ENCODE data around the gene PSMB9.

DNA sequence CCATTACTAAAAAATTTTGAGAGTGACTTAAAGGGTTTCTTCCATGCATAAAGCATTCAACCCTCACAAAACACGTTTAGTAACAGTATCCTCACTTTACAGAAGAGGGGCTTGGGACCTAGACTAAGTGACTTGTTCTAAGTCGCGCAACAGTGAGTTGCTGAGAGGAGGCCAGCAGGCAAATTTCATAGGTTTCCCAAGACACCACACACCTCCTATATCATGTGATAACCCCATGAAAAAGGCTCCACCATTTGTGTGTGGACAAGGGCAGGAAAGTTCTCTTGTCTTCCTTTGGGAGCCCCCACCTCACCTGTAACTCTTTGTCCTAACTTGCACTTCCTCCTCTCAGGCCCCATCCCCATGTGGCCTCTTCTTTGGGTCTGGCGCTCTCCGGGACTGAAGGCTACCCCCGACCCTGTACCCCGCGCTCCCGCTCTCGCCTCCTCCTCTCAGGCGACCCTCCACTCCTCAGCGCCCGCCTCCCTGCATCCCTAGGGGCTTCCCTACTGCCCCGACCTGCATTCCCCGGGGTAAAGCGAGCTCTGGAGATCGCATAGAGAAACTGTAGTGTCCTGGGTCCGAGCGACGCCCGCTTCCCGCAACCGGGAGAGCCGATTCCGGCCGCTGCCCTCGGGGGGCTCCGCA lies 10.5 kb upstream of the PSMB9 start:
- TF ChIP-seq, protein P1, sequence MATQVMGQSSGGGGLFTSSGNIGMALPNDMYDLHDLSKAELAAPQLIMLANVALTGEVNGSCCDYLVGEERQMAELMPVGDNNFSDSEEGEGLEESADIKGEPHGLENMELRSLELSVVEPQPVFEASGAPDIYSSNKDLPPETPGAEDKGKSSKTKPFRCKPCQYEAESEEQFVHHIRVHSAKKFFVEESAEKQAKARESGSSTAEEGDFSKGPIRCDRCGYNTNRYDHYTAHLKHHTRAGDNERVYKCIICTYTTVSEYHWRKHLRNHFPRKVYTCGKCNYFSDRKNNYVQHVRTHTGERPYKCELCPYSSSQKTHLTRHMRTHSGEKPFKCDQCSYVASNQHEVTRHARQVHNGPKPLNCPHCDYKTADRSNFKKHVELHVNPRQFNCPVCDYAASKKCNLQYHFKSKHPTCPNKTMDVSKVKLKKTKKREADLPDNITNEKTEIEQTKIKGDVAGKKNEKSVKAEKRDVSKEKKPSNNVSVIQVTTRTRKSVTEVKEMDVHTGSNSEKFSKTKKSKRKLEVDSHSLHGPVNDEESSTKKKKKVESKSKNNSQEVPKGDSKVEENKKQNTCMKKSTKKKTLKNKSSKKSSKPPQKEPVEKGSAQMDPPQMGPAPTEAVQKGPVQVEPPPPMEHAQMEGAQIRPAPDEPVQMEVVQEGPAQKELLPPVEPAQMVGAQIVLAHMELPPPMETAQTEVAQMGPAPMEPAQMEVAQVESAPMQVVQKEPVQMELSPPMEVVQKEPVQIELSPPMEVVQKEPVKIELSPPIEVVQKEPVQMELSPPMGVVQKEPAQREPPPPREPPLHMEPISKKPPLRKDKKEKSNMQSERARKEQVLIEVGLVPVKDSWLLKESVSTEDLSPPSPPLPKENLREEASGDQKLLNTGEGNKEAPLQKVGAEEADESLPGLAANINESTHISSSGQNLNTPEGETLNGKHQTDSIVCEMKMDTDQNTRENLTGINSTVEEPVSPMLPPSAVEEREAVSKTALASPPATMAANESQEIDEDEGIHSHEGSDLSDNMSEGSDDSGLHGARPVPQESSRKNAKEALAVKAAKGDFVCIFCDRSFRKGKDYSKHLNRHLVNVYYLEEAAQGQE (IDR thresholded peaks at IDR 0.05; ENCODE audit: unreplicated experiment) = no peak
- TF ChIP-seq, protein P2, sequence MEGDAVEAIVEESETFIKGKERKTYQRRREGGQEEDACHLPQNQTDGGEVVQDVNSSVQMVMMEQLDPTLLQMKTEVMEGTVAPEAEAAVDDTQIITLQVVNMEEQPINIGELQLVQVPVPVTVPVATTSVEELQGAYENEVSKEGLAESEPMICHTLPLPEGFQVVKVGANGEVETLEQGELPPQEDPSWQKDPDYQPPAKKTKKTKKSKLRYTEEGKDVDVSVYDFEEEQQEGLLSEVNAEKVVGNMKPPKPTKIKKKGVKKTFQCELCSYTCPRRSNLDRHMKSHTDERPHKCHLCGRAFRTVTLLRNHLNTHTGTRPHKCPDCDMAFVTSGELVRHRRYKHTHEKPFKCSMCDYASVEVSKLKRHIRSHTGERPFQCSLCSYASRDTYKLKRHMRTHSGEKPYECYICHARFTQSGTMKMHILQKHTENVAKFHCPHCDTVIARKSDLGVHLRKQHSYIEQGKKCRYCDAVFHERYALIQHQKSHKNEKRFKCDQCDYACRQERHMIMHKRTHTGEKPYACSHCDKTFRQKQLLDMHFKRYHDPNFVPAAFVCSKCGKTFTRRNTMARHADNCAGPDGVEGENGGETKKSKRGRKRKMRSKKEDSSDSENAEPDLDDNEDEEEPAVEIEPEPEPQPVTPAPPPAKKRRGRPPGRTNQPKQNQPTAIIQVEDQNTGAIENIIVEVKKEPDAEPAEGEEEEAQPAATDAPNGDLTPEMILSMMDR (conservative IDR thresholded peaks at IDR 0.05; ENCODE audit: low read depth in 2 of 2) = no peak
- TF ChIP-seq POLR2AphosphoS5 (IDR thresholded peaks at IDR 0.05; ENCODE audit: low read depth) (no peak), EZH2 (IDR thresholded peaks at IDR 0.05; ENCODE audit: low read depth, unreplicated experiment) (no peak), EZH2phosphoT487 (IDR thresholded peaks at IDR 0.05; ENCODE audit: unreplicated experiment) (no peak)
